Fibroblast of lung (primary cell): ENCODE results near the gene HIBCH. TPM values are rescaled to one million over a fixed set of nuclear protein-coding genes. Genes with fewer than 3 reads are reported as not detected.

Experiments
- DNase-seq, 2 donors: peaks; one replicate each; pipeline versions ENCODE4 v3.0.0 to v3.0.0-alpha.2; 2010; ENCODE audit warnings: low read depth in 2 of 2
- H2AFZ ChIP-seq: 2 replicates; pipeline ENCODE4 v1.5.1; 2012; ENCODE audit warnings: low read length, control low read depth, inconsistent platforms
- H3K27ac ChIP-seq: 2 replicates; pipeline ENCODE4 v1.5.1; 2011; ENCODE audit warnings: low read length, control low read depth; ENCODE audit not compliant: insufficient read depth
- H3K27me3 ChIP-seq: 2 replicates; pipeline ENCODE4 v1.5.1; 2011; ENCODE audit warnings: mild to moderate bottlenecking, low read length; ENCODE audit not compliant: control insufficient read depth, insufficient read depth
- H3K36me3 ChIP-seq: 2 replicates; pipeline ENCODE4 v1.5.1; 2011; ENCODE audit warnings: low read length; ENCODE audit not compliant: control insufficient read depth, insufficient read depth
- H3K4me1 ChIP-seq: 2 replicates; pipeline ENCODE4 v1.5.1; 2011; ENCODE audit warnings: low read length; ENCODE audit not compliant: control insufficient read depth, insufficient read depth; ENCODE audit errors: extremely low read depth
- H3K4me2 ChIP-seq: 2 replicates; pipeline ENCODE4 v1.5.1; 2011; ENCODE audit warnings: low read length, control low read depth; ENCODE audit not compliant: insufficient read depth; ENCODE audit errors: extremely low read depth
- H3K4me3 ChIP-seq, 4 experiments: fragments of 200-600 bp in 1 of 4; sonication (generic) in 1 of 4; replicated peaks in 1 of 4; 2 replicates each; pipeline ENCODE4 v1.5.1; 2011 to 2016; ENCODE audit warnings: low read length in 4 of 4, low read depth in 3 of 4, mild to moderate bottlenecking in 3 of 4, control low read depth in 2 of 4, inconsistent platforms in 1 of 4, mixed read lengths in 1 of 4; ENCODE audit not compliant: insufficient read depth in 1 of 4; ENCODE audit errors: control extremely low read depth in 1 of 4
- H3K79me2 ChIP-seq: 2 replicates; pipeline ENCODE4 v1.5.1; 2012; ENCODE audit warnings: mild to moderate bottlenecking, low read length, inconsistent platforms; ENCODE audit not compliant: control insufficient read depth, insufficient read depth
- H3K9ac ChIP-seq: 2 replicates; pipeline ENCODE4 v1.5.1; 2011; ENCODE audit warnings: mild to moderate bottlenecking, low read length, control low read depth; ENCODE audit not compliant: insufficient read depth
- H3K9me3 ChIP-seq: 2 replicates; pipeline ENCODE4 v1.5.1; 2012; ENCODE audit warnings: low read depth, low read length; ENCODE audit not compliant: control insufficient read depth, insufficient read depth
- H4K20me1 ChIP-seq: 2 replicates; pipeline ENCODE4 v1.5.1; 2011; ENCODE audit warnings: low read length; ENCODE audit not compliant: control insufficient read depth, insufficient read depth; ENCODE audit errors: extremely low read depth
- CTCF ChIP-seq, 2 donors: IDR thresholded peaks in 1 of 2; conservative IDR thresholded peaks in 1 of 2; 1 replicate in 1 of 2; 2 replicates in 1 of 2; pipeline ENCODE4 v1.5.1; 2011 to 2012; ENCODE audit warnings: low read length in 2 of 2, control low read depth in 1 of 2, inconsistent platforms in 1 of 2, low read depth in 1 of 2, mild to moderate bottlenecking in 1 of 2
- EZH2 ChIP-seq: IDR thresholded peaks from 2 replicates; pipeline ENCODE4 v1.5.1; 2012; ENCODE audit warnings: low read length, control low read depth, mild to moderate bottlenecking; ENCODE audit errors: missing control alignments
- polyA plus RNA-seq, 2 donors: library from polyadenylated mRNA; depleted of rRNA in 1 of 2; stranded (reverse) in 1 of 2; unstranded in 1 of 2; fragments of >200 nt; gene quantifications; 2 replicates each; pipeline ENCODE4 v1.2.1, GENCODE V29; 2011 to 2012; ENCODE audit warnings: missing spikeins in 1 of 2
- total RNA-seq: library from RNA; depleted of rRNA; stranded (reverse); fragments of >200 nt; gene quantifications from 2 replicates; pipeline ENCODE4 v1.2.1, GENCODE V29; 2014

The HIBCH gene
- total and polyA plus RNA-seq, 2 donors (not counting 1 experiment from before 2014, with no cell fraction given), result 14.9 to 19.2 TPM

GRCh38 chr2:190333395-190333794, 13.8 kb upstream of the HIBCH start:
- TF ChIP-seq EZH2 (no peak), CTCF (conservative IDR thresholded peaks at IDR 0.05 in 1 of 2, IDR thresholded peaks at IDR 0.05 in 1 of 2; ENCODE audit: low read depth in 1 of 2, low read length in 2 of 2) (no peak)
- Histone ChIP-seq H3K4me2 (no peak overlapping the region), H3K27me3 (no peaks in the 10 kb centered on the region), H3K36me3 (no peaks in the 10 kb centered on the region), H3K27ac (no peak overlapping the region), H4K20me1 (no peaks in the 10 kb centered on the region), H2AFZ (peak overlapping the region; percentile 10), H3K9ac (no peak overlapping the region), H3K4me3 (no peak overlapping the region), H3K79me2 (no peaks in the 10 kb centered on the region), H3K4me1 (no peaks in the 10 kb centered on the region), H3K9me3 (no peaks in the 10 kb centered on the region)
- DNase-seq, result no peak

- Histone ChIP-seq H3K36me3 (no peaks in the 10 kb centered on the region), H3K79me2 (no peaks in the 10 kb centered on the region), H3K4me2 (no peak overlapping the region), H3K4me1 (no peaks in the 10 kb centered on the region), H3K4me3 (no peak overlapping the region), H3K27ac (no peak overlapping the region), H4K20me1 (no peaks in the 10 kb centered on the region), H3K27me3 (no peaks in the 10 kb centered on the region), H3K9me3 (no peaks in the 10 kb centered on the region), H3K9ac (no peak overlapping the region), H2AFZ (no peak overlapping the region)
- DNase-seq, result peak in 1 of 2 donors; percentile 48
- TF ChIP-seq EZH2 (no peak), CTCF (conservative IDR thresholded peaks at IDR 0.05 in 1 of 2, IDR thresholded peaks at IDR 0.05 in 1 of 2; ENCODE audit: low read depth in 1 of 2, low read length in 2 of 2) (peak in 1 of 2 donors; percentile 28)
These were observed 9.0 kb upstream of the HIBCH start for GRCh38 chr2:190328573-190329147.

GRCh38 chr2:190327867-190328572, 8.4 kb upstream of the HIBCH start:
- H3K79me2 ChIP-seq, result no peaks in the 10 kb centered on the region
- no peak for DNase-seq
- no peak overlapping the region for H3K4me2 ChIP-seq
- no peak overlapping the region for H3K27ac ChIP-seq
- no peaks in the 10 kb centered on the region for H3K4me1 ChIP-seq
- TF ChIP-seq EZH2, result no peak
- no peak for TF ChIP-seq CTCF (conservative IDR thresholded peaks at IDR 0.05 in 1 of 2, IDR thresholded peaks at IDR 0.05 in 1 of 2; ENCODE audit: low read depth in 1 of 2, low read length in 2 of 2)
- H3K27me3 ChIP-seq, result no peaks in the 10 kb centered on the region
- no peak overlapping the region for H2AFZ ChIP-seq
- no peaks in the 10 kb centered on the region for H3K9me3 ChIP-seq
- H3K9ac ChIP-seq, result no peak overlapping the region
- H3K36me3 ChIP-seq, result no peaks in the 10 kb centered on the region
- H3K4me3 ChIP-seq, result no peak overlapping the region
- H4K20me1 ChIP-seq, result no peaks in the 10 kb centered on the region
